HepG2 (cell line): ENCODE data around the gene OR2B3. TPM values are rescaled to one million over a fixed set of nuclear protein-coding genes. Genes with fewer than 3 reads are reported as not detected.

Experiments used
- ATAC-seq: fragments of 200-7000 bp; cut with Tn5 transposase; 3 replicates; pipeline ENCODE4 v1.9.1; 2020; ENCODE audit warnings: mild to moderate bottlenecking, moderate library complexity
- BruUV-seq: library from RNA; stranded (reverse); fragments of 400-500 nt; replicated peaks from 2 replicates; lab custom pipeline; 2021; lab: Mats Ljungman, UMichigan
- CTCF ChIA-PET: fragments of 300-600 bp; formaldehyde crosslinking; extraction: SDS; loops from one replicate; lab custom pipeline; 2021; ENCODE audit warnings: low total read pairs, inconsistent platforms, low intra/inter-chr PET ratio; lab: Yijun Ruan, JAX
- POLR2A ChIA-PET: fragments of 350-600 bp; sonication (Branson Sonifier 250); formaldehyde crosslinking; loops from one replicate; lab custom pipeline; 2020; ENCODE audit warnings: antibody characterized with exemption, inconsistent platforms; lab: Yijun Ruan, JAX
- DNase-seq: peaks from one replicate; pipeline ENCODE4 v3.0.0-alpha.2; 2015; ENCODE audit warnings: low spot score
- FAIRE-seq: peaks from 3 replicates; lab custom pipeline; 2011; peaks lifted over from hg19 to GRCh38; lab: Jason Lieb, UNC
- H2AFZ ChIP-seq: one replicate; pipeline ENCODE4 v1.6.1; 2011; ENCODE audit warnings: low read length, inconsistent platforms
- H3K27ac ChIP-seq: fragments of 300-600 bp; 3 replicates; pipeline ENCODE4 v1.8.0; 2011; ENCODE audit warnings: mixed run types, mild to moderate bottlenecking, mixed read lengths, low read length, inconsistent platforms; ENCODE audit not compliant: insufficient read depth; ENCODE audit errors: extremely low read length
- H3K27me3 ChIP-seq, 2 experiments: fragments of 200-600 bp in 1 of 2; 2 replicates in 1 of 2; 3 replicates in 1 of 2; pipeline versions ENCODE4 v1.6.0 to v1.8.0; 2011; ENCODE audit warnings: low read length in 2 of 2, mild to moderate bottlenecking in 2 of 2, moderate library complexity in 2 of 2, inconsistent platforms in 1 of 2; ENCODE audit not compliant: insufficient read depth in 2 of 2, control insufficient read depth in 1 of 2
- H3K36me3 ChIP-seq, 2 experiments: fragments of 200-600 bp in 1 of 2; replicated peaks in 1 of 2; 2 replicates in 1 of 2; 3 replicates in 1 of 2; pipeline versions ENCODE4 v1.5.1 to v1.8.0; 2011; ENCODE audit warnings: low read length in 2 of 2, inconsistent platforms in 1 of 2; ENCODE audit not compliant: insufficient read depth in 2 of 2, control insufficient read depth in 1 of 2
- H3K4me1 ChIP-seq: 2 replicates; pipeline ENCODE4 v1.5.1; 2012; ENCODE audit warnings: low read length, inconsistent platforms; ENCODE audit not compliant: insufficient read depth
- H3K4me2 ChIP-seq: 2 replicates; pipeline ENCODE4 v1.6.0; 2011; ENCODE audit warnings: low read depth, low read length, inconsistent platforms
- H3K4me3 ChIP-seq, 3 experiments: fragments of 200-600 bp in 1 of 3; sonication (generic), shearing (Covaris generic) in 1 of 3; replicated peaks in 1 of 3; 2 replicates each; pipeline ENCODE4 v1.5.1; 2011 to 2016; ENCODE audit warnings: low read length in 3 of 3, inconsistent platforms in 2 of 3, low read depth in 2 of 3, mild to moderate bottlenecking in 2 of 3, control low read depth in 1 of 3, mixed read lengths in 1 of 3; ENCODE audit not compliant: insufficient read depth in 1 of 3
- H3K79me2 ChIP-seq: one replicate; pipeline ENCODE4 v1.6.1; 2011; ENCODE audit warnings: low read length, inconsistent platforms; ENCODE audit not compliant: insufficient read depth
- H3K9ac ChIP-seq: 2 replicates; pipeline ENCODE4 v1.6.0; 2011; ENCODE audit warnings: mild to moderate bottlenecking, low read depth, low read length, inconsistent platforms; ENCODE audit not compliant: insufficient read depth
- H3K9me3 ChIP-seq: 2 replicates; pipeline ENCODE4 v1.5.1; 2012; ENCODE audit warnings: mild to moderate bottlenecking, low read length
- H4K20me1 ChIP-seq: 2 replicates; pipeline ENCODE4 v1.6.0; 2011; ENCODE audit warnings: inconsistent platforms, mild to moderate bottlenecking, low read length, moderate library complexity; ENCODE audit not compliant: insufficient read depth
- ATF7 ChIP-seq, 2 experiments: fragments of 450-650 bp in 1 of 2; sonication (generic) in 1 of 2; formaldehyde crosslinking in 1 of 2; IDR thresholded peaks; 2 replicates each; pipeline versions ENCODE4 v1.4.0 to v1.6.1; 2016 to 2020; ENCODE audit warnings: antibody characterized with exemption in 1 of 2, mild to moderate bottlenecking in 1 of 2, missing genetic modification reagents in 1 of 2
- EP300 ChIP-seq, 3 experiments: sonication (generic) in 1 of 3; formaldehyde crosslinking in 1 of 3; IDR thresholded peaks; 2 replicates each; pipeline versions ENCODE4 v1.5.1 to v1.6.1; 2011 to 2020; ENCODE audit warnings: low read depth in 2 of 3, low read length in 2 of 3, borderline replicate concordance in 1 of 3, improper control_type of control experiment in 1 of 3, mild to moderate bottlenecking in 1 of 3, missing genetic modification reagents in 1 of 3, moderate library complexity in 1 of 3
- FOSL2 ChIP-seq: sonication (generic); formaldehyde crosslinking; IDR thresholded peaks from 2 replicates; pipeline ENCODE4 v1.4.0; 2020; ENCODE audit warnings: missing genetic modification reagents
- KDM4B ChIP-seq: sonication (generic); formaldehyde crosslinking; IDR thresholded peaks from 2 replicates; pipeline ENCODE4 v1.4.0; 2020; ENCODE audit warnings: missing genetic modification reagents
- KLF16 ChIP-seq, 2 experiments: sonication (generic) in 1 of 2; formaldehyde crosslinking in 1 of 2; IDR thresholded peaks; 2 replicates each; pipeline versions ENCODE4 v1.6.1 to v1.8.0; 2016 to 2023; ENCODE audit warnings: missing genetic modification reagents in 2 of 2, missing compliant biosample characterization in 1 of 2
- NBN ChIP-seq: fragments of 450-650 bp; conservative IDR thresholded peaks from 2 replicates; pipeline ENCODE4 v1.6.1; 2017
- PHF5A ChIP-seq: IDR thresholded peaks from one replicate; pipeline ENCODE4 v1.6.1; 2018; ENCODE audit warnings: low read depth, missing genetic modification reagents; ENCODE audit not compliant: unreplicated experiment
- SMC3 ChIP-seq: IDR thresholded peaks from 2 replicates; pipeline ENCODE4 v1.6.1; 2011; ENCODE audit warnings: low read length, improper control_type of control experiment
- STAG1 ChIP-seq: sonication (generic); formaldehyde crosslinking; IDR thresholded peaks from 2 replicates; pipeline ENCODE4 v1.4.0; 2020; ENCODE audit warnings: missing genetic modification reagents
- TSC22D2 ChIP-seq: sonication (generic); formaldehyde crosslinking; IDR thresholded peaks from 2 replicates; pipeline ENCODE4 v1.5.1; 2020; ENCODE audit warnings: missing genetic modification reagents, mild to moderate bottlenecking, borderline replicate concordance
- ZNF75D ChIP-seq: sonication (generic); formaldehyde crosslinking; IDR thresholded peaks from 2 replicates; pipeline ENCODE4 v1.8.1; 2023; ENCODE audit warnings: missing genetic modification reagents, mild to moderate bottlenecking, borderline replicate concordance
- WGBS: methylation state at CpG from one replicate; pipeline ENCODE4 v1.1.6; 2017; ENCODE audit warnings: low lambda C conversion rate; 5-methylcytosine and 5-hydroxymethylcytosine counted together
- in situ Hi-C: cut with HindIII; loops from 2 replicates; pipeline ENCODE4 v1.10.0; 2017; ENCODE audit warnings: low pct_unique_long_range_greater_than_20kb; ENCODE audit not compliant: extremely low pct_ligation_motif_present
- intact Hi-C: fragments of 100-400 bp; cut with micrococcal nuclease; formaldehyde crosslinking; loops from one replicate; pipeline ENCODE4 v1.10.0; 2022; ENCODE audit not compliant: unreplicated experiment
- polyA plus RNA-seq, 8 experiments: library from polyadenylated mRNA; depleted of rRNA in 3 of 8; stranded (reverse) in 7 of 8; unstranded in 1 of 8; fragments of >200 nt; fragmentation: Illumina TruSeq in 4 of 8; extraction: Trizol in 4 of 8; gene quantifications; 2 replicates each; pipeline versions ENCODE4 v1.2.1 to v1.2.3, GENCODE V29; 2011 to 2016; ENCODE audit warnings: low read depth in 4 of 8, missing spikeins in 1 of 8, mixed read lengths in 1 of 8; ENCODE audit not compliant: insufficient read depth in 1 of 8
- total RNA-seq, 5 experiments: library from RNA; depleted of rRNA; stranded (reverse); fragments of >200 nt; fragmentation: Illumina TruSeq; extraction: Trizol; gene quantifications; 2 replicates each; pipeline ENCODE4 v1.2.3, GENCODE V29; 2016; ENCODE audit warnings: low read depth in 1 of 5
- TF ChIP-seq, protein P1 (sequence below): sonication (generic); formaldehyde crosslinking; IDR thresholded peaks from 2 replicates; pipeline ENCODE4 v1.5.1; 2020; ENCODE audit warnings: mild to moderate bottlenecking, moderate library complexity, missing genetic modification reagents
- TF ChIP-seq, protein P2 (sequence below): sonication (generic); formaldehyde crosslinking; IDR thresholded peaks from 2 replicates; pipeline ENCODE4 v1.5.0; 2020; ENCODE audit warnings: mild to moderate bottlenecking, missing genetic modification reagents, moderate library complexity

OR2B3 gene
- total and polyA plus RNA-seq, 2 of the 13 experiments (the other 11 are each of a cell fraction or from before 2014, with no cell fraction given) = not detected

GRCh38 chr6:29079203-29079602 lies 7.9 kb downstream of the OR2B3 start:
- FAIRE-seq = no peak
- POLR2A ChIA-PET = no interaction called here
- WGBS = 0% methylated on average over 1 of the region's 1 CpG

GRCh38 chr6:29071831-29072723 lies 15.0 kb downstream of the OR2B3 start:
- ChIA-PET CTCF (interaction anchor here (1.9 kb wide), 1 partner anchor 517 kb away, joined by 10 read pairs; no protein-coding TSS in a partner anchor), POLR2A (no interaction called here)
- H3K79me2 ChIP-seq = no peaks in the 10 kb centered on the region
- intact Hi-C loops (loop anchor here (1.0 kb wide), 1 partner anchor 517 kb away; no protein-coding TSS in a partner anchor), in situ Hi-C loops (loop anchor here (25.0 kb wide), 1 partner anchor 515 kb away; the partner anchor contains the start of gene OR2H2)
- H3K36me3 ChIP-seq = no peaks in the 10 kb centered on the region
- H3K4me3 ChIP-seq = no peak overlapping the region
- no peak overlapping the region for H3K4me2 ChIP-seq
- peak; percentile 61 for DNase-seq
- H3K9me3 ChIP-seq = no peaks in the 10 kb centered on the region
- ATAC-seq = peak; percentile 100
- no peaks in the 10 kb centered on the region for H3K27me3 ChIP-seq
- H4K20me1 ChIP-seq = no peaks in the 10 kb centered on the region
- H3K4me1 ChIP-seq = no peaks in the 10 kb centered on the region
- FAIRE-seq = peak; percentile 99
- no TSS peak for BruUV-seq
- WGBS = 22% methylated on average over 9 of the region's 9 CpGs
- no peak overlapping the region for H2AFZ ChIP-seq
- no peak overlapping the region for H3K27ac ChIP-seq
- H3K9ac ChIP-seq = no peak overlapping the region
- TF ChIP-seq SMC3 (peak; percentile 67), FOSL2 (peak; percentile 9; the same call in 1 of the 2 replicates), PHF5A (CRISPR knock-in tag) (no peak), NBN (no peak), EP300 (IDR thresholded peaks at IDR 0.05; ENCODE audit: low read depth in 2 of 2, low read length in 2 of 2) (no peak), EP300 (CRISPR knock-in tag; IDR thresholded peaks at IDR 0.05; ENCODE audit: borderline replicate concordance) (no peak), STAG1 (peak; percentile 72), TSC22D2 (no peak), ZNF75D (CRISPR knock-in tag) (no peak)
- TF ChIP-seq, protein P1, sequence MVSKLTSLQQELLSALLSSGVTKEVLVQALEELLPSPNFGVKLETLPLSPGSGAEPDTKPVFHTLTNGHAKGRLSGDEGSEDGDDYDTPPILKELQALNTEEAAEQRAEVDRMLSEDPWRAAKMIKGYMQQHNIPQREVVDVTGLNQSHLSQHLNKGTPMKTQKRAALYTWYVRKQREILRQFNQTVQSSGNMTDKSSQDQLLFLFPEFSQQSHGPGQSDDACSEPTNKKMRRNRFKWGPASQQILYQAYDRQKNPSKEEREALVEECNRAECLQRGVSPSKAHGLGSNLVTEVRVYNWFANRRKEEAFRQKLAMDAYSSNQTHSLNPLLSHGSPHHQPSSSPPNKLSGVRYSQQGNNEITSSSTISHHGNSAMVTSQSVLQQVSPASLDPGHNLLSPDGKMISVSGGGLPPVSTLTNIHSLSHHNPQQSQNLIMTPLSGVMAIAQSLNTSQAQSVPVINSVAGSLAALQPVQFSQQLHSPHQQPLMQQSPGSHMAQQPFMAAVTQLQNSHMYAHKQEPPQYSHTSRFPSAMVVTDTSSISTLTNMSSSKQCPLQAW (CRISPR knock-in tag) = 0 out of 2 replicates have a peak, but pooled peaks have one; percentile 21
- TF ChIP-seq, protein P2, sequence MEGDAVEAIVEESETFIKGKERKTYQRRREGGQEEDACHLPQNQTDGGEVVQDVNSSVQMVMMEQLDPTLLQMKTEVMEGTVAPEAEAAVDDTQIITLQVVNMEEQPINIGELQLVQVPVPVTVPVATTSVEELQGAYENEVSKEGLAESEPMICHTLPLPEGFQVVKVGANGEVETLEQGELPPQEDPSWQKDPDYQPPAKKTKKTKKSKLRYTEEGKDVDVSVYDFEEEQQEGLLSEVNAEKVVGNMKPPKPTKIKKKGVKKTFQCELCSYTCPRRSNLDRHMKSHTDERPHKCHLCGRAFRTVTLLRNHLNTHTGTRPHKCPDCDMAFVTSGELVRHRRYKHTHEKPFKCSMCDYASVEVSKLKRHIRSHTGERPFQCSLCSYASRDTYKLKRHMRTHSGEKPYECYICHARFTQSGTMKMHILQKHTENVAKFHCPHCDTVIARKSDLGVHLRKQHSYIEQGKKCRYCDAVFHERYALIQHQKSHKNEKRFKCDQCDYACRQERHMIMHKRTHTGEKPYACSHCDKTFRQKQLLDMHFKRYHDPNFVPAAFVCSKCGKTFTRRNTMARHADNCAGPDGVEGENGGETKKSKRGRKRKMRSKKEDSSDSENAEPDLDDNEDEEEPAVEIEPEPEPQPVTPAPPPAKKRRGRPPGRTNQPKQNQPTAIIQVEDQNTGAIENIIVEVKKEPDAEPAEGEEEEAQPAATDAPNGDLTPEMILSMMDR (CRISPR knock-in tag) = peak; percentile 86

More at GRCh38 chr6:29079203-29079602, 7.9 kb downstream of the OR2B3 start:
- intact Hi-C loops (no loop called here), in situ Hi-C loops (no loop called here)
- no TSS peak for BruUV-seq
- no peak overlapping the region for H3K4me3 ChIP-seq
- no peaks in the 10 kb centered on the region for H4K20me1 ChIP-seq
- TF ChIP-seq ATF7 (IDR thresholded peaks at IDR 0.05) = peak; percentile 71; the same call in 1 of the 2 replicates
- TF ChIP-seq ATF7 (CRISPR knock-in tag; IDR thresholded peaks at IDR 0.05) = no peak
- TF ChIP-seq KLF16 (CRISPR knock-in tag; IDR thresholded peaks at IDR 0.05) = no peak
- no peak for TF ChIP-seq KDM4B (CRISPR knock-in tag)
- ATAC-seq = no peak
- H3K79me2 ChIP-seq = no peaks in the 10 kb centered on the region
- no peak overlapping the region for H3K9ac ChIP-seq
- H3K9me3 ChIP-seq = no peaks in the 10 kb centered on the region
- no peaks in the 10 kb centered on the region for H3K36me3 ChIP-seq
- H3K4me1 ChIP-seq = no peaks in the 10 kb centered on the region
- no peak overlapping the region for H3K27ac ChIP-seq
- CTCF ChIA-PET = no interaction called here
- H3K4me2 ChIP-seq = no peak overlapping the region
- H2AFZ ChIP-seq = no peak overlapping the region
- peaks cover 0 to 5% of the 10 kb centered on the region in 2 experiments; a peak in 2 of 5 replicates for H3K27me3 ChIP-seq
- no peak for DNase-seq
